Left forelimb (tissue), 1 donor: ENCODE results near the gene BNIPL.

Experiments used
- DNase-seq: peaks from one replicate; pipeline ENCODE4 v3.0.0-alpha.2; 2018; ENCODE audit warnings: low spot score

BNIPL gene

GRCh38 chr1:151010346-151010726, 26.1 kb upstream of the BNIPL start:
- DNase-seq: no peak

DNA sequence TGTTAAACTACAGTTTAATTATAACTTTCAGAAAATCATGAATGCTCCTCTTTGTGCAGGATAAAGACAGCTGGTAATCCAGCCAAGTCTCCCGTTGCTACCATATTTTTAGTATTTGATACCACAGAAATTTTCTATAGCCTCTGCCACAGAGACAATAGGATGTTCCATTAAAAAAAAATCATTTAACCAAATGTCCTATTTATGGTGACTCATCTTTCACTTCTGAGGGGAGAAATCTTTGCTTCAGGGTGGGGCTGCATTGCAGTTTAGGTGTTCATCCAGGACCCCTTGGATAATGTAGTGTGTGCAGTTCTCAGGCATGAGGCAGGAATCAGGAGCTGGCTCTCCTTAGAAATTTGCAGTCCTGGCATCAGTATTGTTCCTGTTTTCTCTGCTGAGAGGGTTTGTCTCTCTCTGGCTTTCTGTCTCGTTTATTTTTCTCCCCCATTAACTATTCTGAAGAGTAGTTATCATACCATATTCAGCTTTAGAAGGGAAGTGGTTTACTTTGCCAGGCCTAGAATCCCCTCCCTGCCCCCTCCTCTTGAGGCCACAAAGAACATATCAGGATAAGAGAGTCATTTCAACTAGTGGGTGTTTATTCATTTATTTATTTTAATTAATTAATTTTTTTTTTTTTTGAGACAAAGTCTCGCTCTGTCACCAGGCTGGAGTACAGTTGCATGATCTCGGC, 25.1 kb upstream of the BNIPL start:
- no peak for DNase-seq

DNA sequence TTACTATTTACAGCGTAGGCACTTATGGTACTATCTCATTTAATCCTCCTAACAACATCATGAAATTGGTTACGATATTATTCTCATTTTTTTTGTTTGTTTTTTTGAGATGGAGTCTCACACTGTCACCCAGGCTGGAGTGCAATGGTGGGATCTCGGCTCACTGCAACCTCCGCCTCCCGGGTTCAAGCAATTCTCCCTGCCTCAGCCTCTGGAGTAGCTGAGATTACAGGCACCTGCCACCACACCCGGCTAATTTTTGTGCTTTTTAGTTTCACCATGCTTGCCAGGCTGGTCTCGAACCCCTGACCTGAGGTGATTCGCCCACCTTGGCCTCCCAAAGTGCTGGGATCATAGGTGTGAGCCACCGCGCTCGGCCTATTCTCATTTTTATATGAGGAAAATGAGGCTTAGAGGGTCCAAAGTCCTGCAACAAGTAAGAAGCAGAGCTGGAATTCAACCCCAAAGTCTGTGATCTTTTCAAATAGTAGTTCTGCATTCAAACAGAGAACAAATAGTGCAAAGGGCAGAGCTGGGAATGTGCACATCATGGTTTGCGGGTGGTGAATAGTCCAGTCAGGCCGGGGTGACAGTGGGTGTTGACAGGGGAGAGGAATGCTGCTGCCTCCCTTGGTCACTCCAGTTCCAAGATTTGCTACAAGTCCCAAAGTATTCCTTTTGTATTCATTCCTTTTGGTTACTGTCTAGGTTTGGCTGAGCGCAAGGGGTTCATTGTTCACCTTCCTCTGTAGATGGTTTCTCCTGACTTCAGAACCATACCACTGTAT, 23.5 kb upstream of the BNIPL start:
- no peak for DNase-seq

DNA sequence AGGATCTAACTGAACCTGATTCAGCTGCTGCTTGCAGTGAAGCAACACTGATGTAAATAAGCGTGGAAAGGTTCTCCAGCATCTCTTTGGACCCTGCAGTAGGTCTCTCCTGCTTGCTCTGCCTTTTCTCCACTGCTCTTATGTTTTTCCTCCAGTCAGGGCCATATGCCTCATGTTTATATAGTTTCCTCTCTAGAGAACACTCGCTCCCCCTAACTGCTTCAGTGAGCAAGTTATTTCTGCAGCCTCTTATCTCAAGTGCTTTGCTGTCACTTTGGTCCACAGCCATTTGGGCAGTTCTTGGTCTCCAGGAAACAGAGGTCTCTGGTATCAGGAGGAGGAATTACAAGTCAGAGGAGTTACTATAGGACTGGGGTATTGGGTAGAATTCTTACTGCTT, 22.9 kb upstream of the BNIPL start:
- DNase-seq: no peak

- DNase-seq: no peak
Measured at GRCh38 chr1:151024540-151025146, 11.7 kb upstream of the BNIPL start.

DNA sequence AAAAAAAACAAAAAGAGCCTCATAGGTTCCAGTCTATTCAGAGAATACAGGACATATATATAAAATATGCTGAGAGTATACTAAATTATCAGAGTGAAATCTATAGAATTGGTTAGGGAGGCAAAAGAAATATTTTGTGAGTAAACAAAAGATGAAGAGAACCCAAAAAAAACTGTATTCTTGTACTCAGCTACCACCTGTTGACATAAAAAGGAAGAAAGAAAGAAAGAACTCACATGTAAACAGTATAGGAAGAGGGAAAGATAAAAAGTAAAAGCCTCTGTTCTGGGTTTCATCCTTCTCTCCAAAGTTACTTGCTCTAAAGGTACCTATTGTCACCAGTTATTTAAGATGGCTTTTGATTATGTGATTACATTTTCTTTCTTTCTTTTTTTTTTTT, 9.9 kb upstream of the BNIPL start:
- DNase-seq: no peak

- no peak for DNase-seq
Measured at GRCh38 chr1:151032164-151032563, 4.2 kb upstream of the BNIPL start.

- no peak for DNase-seq
Measured at GRCh38 chr1:151035167-151035566, 1.2 kb upstream of the BNIPL start.

GRCh38 chr1:151037032-151037431, 646 bp downstream of the BNIPL start:
- no peak for DNase-seq

DNA sequence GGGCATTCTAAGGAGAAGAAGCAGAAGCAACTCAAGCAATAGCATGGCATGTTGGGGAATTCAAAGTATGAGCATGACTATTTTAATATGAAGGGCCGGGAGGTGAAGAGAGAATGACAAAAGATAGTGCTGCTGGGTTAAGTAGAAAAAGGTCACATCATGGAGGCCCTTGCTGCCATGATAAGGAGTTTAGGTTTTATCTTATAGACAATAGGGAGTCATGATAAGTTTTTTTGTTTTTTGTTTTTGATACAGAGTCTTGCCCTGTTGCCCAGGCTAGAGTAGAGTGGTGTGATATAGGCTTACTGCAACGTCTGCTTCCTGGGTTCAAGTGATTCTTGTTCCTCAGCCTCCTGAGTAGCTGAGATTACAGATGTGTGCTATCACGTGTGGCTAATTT, 3.1 kb downstream of the BNIPL start:
- DNase-seq: no peak

GRCh38 chr1:151043163-151043562, 6.8 kb downstream of the BNIPL start:
- DNase-seq: no peak

DNA sequence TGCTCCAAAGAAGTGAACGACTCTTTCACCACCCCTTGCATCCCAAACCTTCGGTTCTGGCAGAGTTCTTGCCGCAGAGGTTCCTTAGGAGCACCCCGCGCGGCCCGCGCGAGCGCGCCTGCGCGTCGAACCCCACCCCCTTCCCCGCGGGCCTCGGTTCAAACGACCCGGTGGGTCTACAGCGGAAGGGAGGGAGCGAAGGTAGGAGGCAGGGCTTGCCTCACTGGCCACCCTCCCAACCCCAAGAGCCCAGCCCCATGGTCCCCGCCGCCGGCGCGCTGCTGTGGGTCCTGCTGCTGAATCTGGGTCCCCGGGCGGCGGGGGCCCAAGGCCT, 11.2 kb downstream of the BNIPL start, which contains the start of gene C1orf56:
C1orf56 (plus strand) TSS at position 161 of the 334 bp plus-strand sequence; CDS start at position 258, 97 bp downstream.
- DNase-seq: peak; percentile 87

- DNase-seq: peak; percentile 76
Measured at GRCh38 chr1:151047925-151048644, 11.7 kb downstream of the BNIPL start.

DNA sequence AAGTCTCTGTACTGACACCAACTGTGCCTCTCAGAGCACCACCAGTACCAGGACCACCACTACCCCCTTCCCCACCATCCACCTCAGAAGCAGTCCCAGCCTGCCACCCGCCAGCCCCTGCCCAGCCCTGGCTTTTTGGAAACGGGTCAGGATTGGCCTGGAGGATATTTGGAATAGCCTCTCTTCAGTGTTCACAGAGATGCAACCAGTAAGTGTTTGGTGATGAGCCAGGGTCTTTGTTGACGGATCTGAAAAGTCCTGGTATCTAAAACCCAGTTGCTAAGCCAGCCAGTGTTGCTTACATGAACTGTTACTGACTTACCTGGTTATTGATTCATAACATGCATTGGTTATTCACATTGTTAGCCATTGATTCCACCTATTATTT, 12.3 kb downstream of the BNIPL start:
- no peak for DNase-seq

DNA sequence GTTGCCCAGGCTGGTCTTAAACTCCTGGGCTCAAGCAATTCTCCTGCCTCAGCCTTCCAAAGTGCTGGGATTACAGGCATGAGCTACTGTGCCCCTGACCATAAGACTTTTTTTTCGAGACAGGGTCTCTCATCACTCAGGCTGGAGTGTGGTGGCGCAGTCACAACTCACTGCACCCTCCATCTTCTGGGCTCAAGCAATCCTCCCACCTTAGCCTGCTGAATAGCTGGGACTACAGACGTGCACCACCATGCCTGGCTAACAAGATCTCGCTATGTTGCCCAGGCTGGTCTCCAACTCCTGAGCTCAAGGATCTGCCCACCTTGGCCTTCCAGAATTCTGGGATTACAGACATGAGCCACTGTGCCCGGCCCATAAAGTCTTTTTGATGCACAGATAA, 13.1 kb downstream of the BNIPL start:
- no peak for DNase-seq

DNA sequence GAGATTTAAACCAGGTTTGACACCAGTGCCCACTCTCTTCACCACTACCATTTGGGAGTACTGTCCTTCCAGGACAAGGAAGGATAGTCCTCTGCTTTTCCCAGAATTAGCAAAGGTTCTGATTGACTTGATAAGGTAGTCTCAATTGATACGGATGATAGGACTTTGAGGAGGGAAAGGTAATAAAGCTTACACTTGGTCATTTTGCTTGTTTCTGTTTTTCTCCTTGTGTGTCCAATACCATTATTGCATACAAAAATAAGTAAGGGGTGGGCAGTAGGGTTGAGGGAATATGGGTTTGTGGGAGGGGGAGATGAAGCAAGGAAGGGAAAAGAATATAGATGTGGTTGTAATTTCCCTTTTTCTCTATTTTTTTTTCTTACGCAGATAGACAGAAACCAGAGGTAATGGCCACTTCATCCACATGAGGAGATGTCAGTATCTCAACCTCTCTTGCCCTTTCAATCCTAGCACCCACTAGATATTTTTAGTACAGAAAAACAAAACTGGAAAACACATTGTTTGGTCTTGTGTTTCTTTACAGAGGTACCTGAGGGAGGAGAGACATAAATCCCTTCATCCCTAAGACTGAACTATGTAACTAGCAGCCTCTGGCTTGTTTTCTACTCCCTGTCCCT, 13.8 kb downstream of the BNIPL start:
- no peak for DNase-seq

DNA sequence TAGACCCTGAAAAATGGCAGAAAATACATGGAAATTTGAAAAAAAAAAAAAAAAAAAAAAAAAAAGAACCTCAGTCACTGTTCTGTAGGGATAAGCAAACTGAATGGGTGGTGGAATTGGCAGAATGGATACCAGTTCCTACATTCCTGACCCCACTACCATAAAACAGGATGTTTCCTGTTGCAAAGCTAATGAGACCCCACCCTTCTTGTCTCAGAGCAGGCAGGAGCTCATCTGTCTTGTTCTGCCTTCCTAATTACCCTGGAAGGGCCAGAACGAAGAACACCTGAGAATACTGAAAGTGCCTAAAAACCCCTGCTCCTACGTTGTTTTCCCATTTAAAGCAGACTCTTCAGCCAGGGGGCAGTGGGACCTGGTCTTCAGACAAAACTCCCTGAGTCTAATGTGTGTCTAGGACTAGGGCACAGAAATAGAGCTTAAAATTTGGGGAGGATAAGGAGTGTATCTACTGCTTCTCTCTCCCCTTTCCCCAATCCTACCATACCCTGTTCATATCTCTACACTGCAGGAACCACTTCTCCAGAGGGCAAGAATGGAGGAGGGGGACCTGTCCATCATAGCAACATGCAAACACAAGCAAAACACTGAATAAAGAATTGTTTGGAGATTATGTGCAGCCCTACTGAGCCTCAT, 15.1 kb downstream of the BNIPL start:
- DNase-seq: no peak

GRCh38 chr1:151054971-151055547, 18.7 kb downstream of the BNIPL start:
- DNase-seq: no peak

- DNase-seq: no peak
Measured at GRCh38 chr1:151055581-151055980, 19.2 kb downstream of the BNIPL start.

DNA sequence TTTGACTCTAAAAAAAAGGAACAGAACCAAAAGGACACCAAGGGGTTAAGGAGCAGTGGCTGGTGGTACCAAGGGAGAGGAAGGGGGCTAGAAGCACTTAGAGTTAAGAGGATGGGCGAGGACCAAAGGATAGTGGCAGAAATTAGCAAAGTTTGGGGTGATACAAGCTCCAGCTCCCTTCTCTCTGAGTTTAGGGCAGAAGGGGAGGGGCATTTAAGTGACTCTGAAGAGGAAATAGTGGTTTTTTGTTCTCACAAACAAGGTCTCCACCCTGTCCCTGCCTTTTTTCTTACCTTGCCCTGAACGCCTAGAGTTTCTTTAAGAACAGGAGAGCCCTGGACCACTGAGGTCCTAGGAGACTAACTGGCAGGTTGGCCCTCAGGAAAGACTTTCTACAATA, 19.8 kb downstream of the BNIPL start:
- DNase-seq: no peak

DNA sequence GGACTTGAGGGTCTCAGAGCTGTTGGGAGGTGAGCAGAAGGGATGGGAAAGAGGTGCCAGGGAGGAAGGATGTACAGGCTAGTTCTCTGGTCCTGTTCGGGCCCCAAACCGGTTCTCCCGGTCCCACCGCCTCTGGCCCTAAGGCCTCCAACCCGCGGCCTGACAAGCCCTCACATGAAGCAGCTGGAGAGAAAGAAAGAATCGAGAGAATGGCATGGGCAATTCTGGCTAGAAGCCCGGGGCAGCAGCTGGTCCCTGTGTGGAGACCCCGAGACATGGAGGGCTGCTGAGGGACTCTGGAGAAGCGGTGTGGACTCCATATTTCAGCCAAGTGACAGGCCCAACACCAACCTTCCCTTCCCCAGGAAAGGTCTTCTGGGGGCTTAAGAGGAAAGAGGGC, 22.3 kb downstream of the BNIPL start:
- DNase-seq: peak; percentile 73
